GF-D8 (cell line): Measurements from ENCODE around the gene EMP1.
"Not testable (repeated sequence)": the region's sequence is repeated elsewhere in the genome, so short reads cannot be mapped to it uniquely, and the experiment has no call there.

Source experiments
- DNase-seq: peaks from one replicate; lab custom pipeline; 2025; lab: John Stamatoyannopoulos, UW

Gene EMP1

DNA sequence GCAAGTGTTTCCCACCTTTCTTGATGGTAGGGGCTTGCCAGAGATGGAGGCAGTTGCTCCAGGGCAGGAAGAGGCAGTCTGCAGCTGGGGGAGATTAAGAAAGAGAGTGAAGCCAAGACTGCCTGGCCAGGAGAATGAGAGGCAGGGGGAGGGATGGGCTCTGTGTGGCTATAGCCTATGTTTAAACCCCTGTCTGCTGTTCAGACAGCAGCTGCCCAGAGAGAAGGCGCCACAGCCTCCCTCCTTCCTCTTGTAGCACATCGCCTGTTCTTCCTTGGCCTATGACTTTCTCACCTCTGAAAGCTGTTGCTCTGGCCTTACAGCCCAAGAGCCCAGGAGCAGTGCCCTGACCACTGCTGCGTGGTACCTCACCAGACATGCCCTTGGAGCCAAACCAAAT, 61.7 kb downstream of the EMP1 start:
- no peak for DNase-seq

DNA sequence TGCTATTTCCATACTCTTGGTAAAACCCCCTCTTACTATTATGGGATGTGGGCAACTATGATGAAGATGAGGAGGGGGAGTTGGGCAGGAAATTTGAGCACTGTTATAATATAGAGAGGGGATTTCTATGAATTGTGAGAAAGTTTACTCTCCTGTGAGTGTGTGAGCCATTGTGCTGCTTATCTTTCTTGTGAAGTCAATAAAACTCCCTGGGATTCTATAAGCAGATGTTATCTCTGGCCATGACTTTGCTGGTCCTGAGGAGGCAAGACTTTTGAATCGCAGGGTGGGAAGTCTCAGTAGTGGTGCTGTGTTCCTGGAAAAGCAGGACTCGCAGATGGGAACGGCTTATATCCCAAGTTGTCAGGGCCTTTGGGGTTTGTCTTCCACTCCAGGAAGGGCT, 62.2 kb downstream of the EMP1 start:
- no peak for DNase-seq

DNA sequence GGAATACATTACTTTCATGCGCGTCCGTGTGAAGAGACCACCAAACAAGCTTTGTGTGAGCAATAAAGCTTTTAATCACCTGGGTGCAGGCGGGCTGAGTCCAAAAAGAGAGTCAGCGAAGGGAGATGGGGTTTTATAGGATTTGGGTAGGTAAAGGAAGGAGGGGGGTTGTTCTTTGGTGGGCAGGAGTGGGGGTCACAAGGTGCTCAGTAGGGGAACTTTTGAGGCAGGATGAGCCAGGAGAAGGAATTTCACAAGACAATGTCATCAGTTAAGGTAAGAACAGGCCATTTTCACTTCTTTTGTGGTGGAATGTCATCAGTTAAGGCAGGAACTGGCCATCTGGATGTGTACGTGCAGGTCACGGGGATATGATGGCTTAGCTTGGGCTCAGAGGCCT, 63.1 kb downstream of the EMP1 start:
- DNase-seq: not testable (repeated sequence)

DNA sequence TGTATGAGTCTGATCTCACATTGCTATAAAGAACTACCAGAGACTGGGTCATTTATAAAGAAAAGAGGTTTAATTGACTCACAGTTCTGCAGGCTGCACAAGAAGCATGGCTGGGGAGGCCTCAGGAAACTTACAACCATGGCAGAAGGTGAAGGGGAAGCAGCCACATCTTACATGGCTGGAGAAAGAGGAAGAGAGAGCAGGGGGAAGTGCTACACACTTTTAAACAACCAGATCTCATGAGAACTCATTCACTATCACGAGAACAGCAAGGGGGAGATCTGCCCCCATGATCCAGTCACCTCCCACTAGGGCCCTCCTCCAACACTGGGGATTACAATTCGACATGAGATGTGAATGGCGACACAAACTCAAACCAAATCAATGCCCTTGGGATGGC, 71.3 kb downstream of the EMP1 start:
- not testable (repeated sequence) for DNase-seq

DNA sequence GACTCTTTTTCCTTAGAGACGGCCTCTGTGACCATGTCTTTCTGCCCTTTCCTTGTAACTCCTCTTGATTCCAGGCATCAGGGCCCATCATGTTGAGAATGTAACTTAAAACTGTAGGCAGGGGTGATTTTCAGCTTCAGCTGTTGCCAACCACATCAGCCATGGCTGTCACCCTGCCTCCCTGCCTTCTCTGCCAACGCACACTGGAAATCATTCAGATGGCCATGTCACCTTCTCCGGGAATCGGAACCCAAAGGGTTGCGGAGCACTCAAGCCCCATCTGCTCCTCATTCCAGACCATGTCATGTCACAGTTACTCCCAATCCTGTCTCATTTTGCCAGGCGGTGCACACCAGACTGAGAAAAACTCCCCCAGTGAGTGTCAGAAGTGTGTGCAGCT, 72.1 kb downstream of the EMP1 start:
- DNase-seq: no peak
